ENCODE data around the gene GLRA2.

GRCh38 chrX:14533867-14534266, 4.5 kb downstream of the GLRA2 start:
- no peak for TF ChIP-seq POLR2A (IDR thresholded peaks at IDR 0.05)
- TF ChIP-seq POLR2AphosphoS5 (IDR thresholded peaks at IDR 0.05), result no peak

Data from suprapubic skin (tissue), 4 donors.